Effector memory CD8-positive, alpha-beta T cell (primary cell): ENCODE data around the gene MILR1.
A peak's percentile ranks its signal among the peaks of the same experiment; 100 is the strongest.
"Not testable (repeated sequence)": the region's sequence is repeated elsewhere in the genome, so short reads cannot be mapped to it uniquely, and the experiment has no call there.

Experiments used
- ATAC-seq: fragments of 150-1000 bp; cut with Tn5 transposase; replicated peaks from 2 replicates; pipeline ENCODE4 v1.10.0; 2021; ENCODE audit warnings: mild to moderate bottlenecking, moderate library complexity
- DNase-seq, 3 experiments: peaks; one replicate each; pipeline ENCODE4 v3.0.0; 2021
- H3K27ac Mint-ChIP-seq, 2 donors: one replicate each; pipeline ENCODE4 v1.8.0; 2022; ENCODE audit warnings: mild to moderate bottlenecking in 2 of 2, mixed read lengths in 2 of 2, moderate library complexity in 2 of 2
- H3K27me3 Mint-ChIP-seq, 2 donors: one replicate each; pipeline ENCODE4 v1.8.0; 2022; ENCODE audit warnings: mixed read lengths in 2 of 2
- H3K36me3 Mint-ChIP-seq: one replicate; pipeline ENCODE4 v1.8.0; 2022; ENCODE audit warnings: mild to moderate bottlenecking, moderate library complexity, mixed read lengths; ENCODE audit not compliant: insufficient read depth
- H3K4me1 Mint-ChIP-seq, 2 donors: one replicate each; pipeline ENCODE4 v1.8.0; 2022; ENCODE audit warnings: low read depth in 2 of 2, mixed read lengths in 2 of 2
- H3K4me3 Mint-ChIP-seq, 2 donors: one replicate each; pipeline ENCODE4 v1.8.0; 2022; ENCODE audit warnings: mild to moderate bottlenecking in 2 of 2, mixed read lengths in 2 of 2, moderate library complexity in 2 of 2
- H3K9me3 Mint-ChIP-seq, 2 donors: one replicate each; pipeline ENCODE4 v1.8.0; 2022; ENCODE audit warnings: mixed read lengths in 2 of 2

Gene MILR1

GRCh38 chr17:64466019-64466735 lies 17.3 kb downstream of the MILR1 start:
- ATAC-seq (no peak), DNase-seq (no peak)
- Mint-ChIP-seq H3K4me1 (no peaks in the 10 kb centered on the region), H3K27ac (no peak overlapping the region), H3K36me3 (peaks cover 4% of the 10 kb centered on the region), H3K4me3 (no peak overlapping the region), H3K27me3 (peaks cover 19 to 21% of the 10 kb centered on the region in 2 donors), H3K9me3 (no peaks in the 10 kb centered on the region)

GRCh38 chr17:64466834-64467233 lies 17.9 kb downstream of the MILR1 start:
- DNase-seq, H3K9me3 Mint-ChIP-seq, H3K4me1 Mint-ChIP-seq, H3K36me3 Mint-ChIP-seq, H3K4me3 Mint-ChIP-seq, ATAC-seq: not testable (repeated sequence)
- peak overlapping the region in 1 of 2 donors; percentile 22 for H3K27ac Mint-ChIP-seq
- peaks cover 12 to 21% of the 10 kb centered on the region in 2 donors for H3K27me3 Mint-ChIP-seq

GRCh38 chr17:64470625-64471024 lies 21.7 kb downstream of the MILR1 start:
- Mint-ChIP-seq H3K27ac (no peak overlapping the region), H3K4me3 (no peak overlapping the region), H3K36me3 (peaks cover 4% of the 10 kb centered on the region)

GRCh38 chr17:64471440-64471839 lies 22.5 kb downstream of the MILR1 start:
- Mint-ChIP-seq H3K27me3 (peaks cover 0 to 7% of the 10 kb centered on the region in 2 donors), H3K9me3 (no peaks in the 10 kb centered on the region), H3K27ac (peak overlapping the region in 1 of 2 donors; percentile 33), H3K4me1 (no peaks in the 10 kb centered on the region), H3K36me3 (peaks cover 4% of the 10 kb centered on the region), H3K4me3 (no peak overlapping the region)
- no peak for DNase-seq
- no peak for ATAC-seq

More at GRCh38 chr17:64470625-64471024, 21.7 kb downstream of the MILR1 start:
- Mint-ChIP-seq H3K9me3 (no peaks in the 10 kb centered on the region), H3K27me3 (peaks cover 7 to 15% of the 10 kb centered on the region in 2 donors), H3K4me1 (no peaks in the 10 kb centered on the region)
- DNase-seq (no peak), ATAC-seq (no peak)

GRCh38 chr17:64472564-64472963 lies 23.6 kb downstream of the MILR1 start:
- DNase-seq = no peak
- Mint-ChIP-seq H3K9me3 (no peaks in the 10 kb centered on the region), H3K36me3 (peaks cover 11% of the 10 kb centered on the region), H3K27ac (no peak overlapping the region), H3K4me1 (no peaks in the 10 kb centered on the region), H3K4me3 (no peak overlapping the region), H3K27me3 (no peaks in the 10 kb centered on the region)
- ATAC-seq = no peak

- no peak for ATAC-seq
- DNase-seq = no peak
- Mint-ChIP-seq H3K27ac (no peak overlapping the region), H3K9me3 (no peaks in the 10 kb centered on the region), H3K4me3 (no peak overlapping the region), H3K4me1 (peaks cover 0 to 4% of the 10 kb centered on the region in 2 donors), H3K27me3 (no peaks in the 10 kb centered on the region), H3K36me3 (peaks cover 37% of the 10 kb centered on the region)
Observed at GRCh38 chr17:64477849-64478248, 28.9 kb downstream of the MILR1 start.

GRCh38 chr17:64480951-64481350 lies 32.0 kb downstream of the MILR1 start:
- DNase-seq (no peak), ATAC-seq (no peak)
- peak overlapping the region in 1 of 2 donors; percentile 26 for H3K27ac Mint-ChIP-seq
- H3K9me3 Mint-ChIP-seq = no peaks in the 10 kb centered on the region
- no peak overlapping the region for H3K4me3 Mint-ChIP-seq
- H3K4me1 Mint-ChIP-seq = peaks cover 4 to 5% of the 10 kb centered on the region in 2 donors
- H3K27me3 Mint-ChIP-seq = no peaks in the 10 kb centered on the region
- H3K36me3 Mint-ChIP-seq = peaks cover 53% of the 10 kb centered on the region

GRCh38 chr17:64484380-64484779 lies 35.5 kb downstream of the MILR1 start:
- Mint-ChIP-seq H3K36me3 (peaks cover 55% of the 10 kb centered on the region), H3K4me1 (peaks cover 4 to 5% of the 10 kb centered on the region in 2 donors), H3K4me3 (no peak overlapping the region), H3K27me3 (no peaks in the 10 kb centered on the region), H3K9me3 (no peaks in the 10 kb centered on the region), H3K27ac (no peak overlapping the region)
- ATAC-seq (no peak), DNase-seq (no peak)

- Mint-ChIP-seq H3K4me3 (no peak overlapping the region), H3K27ac (no peak overlapping the region), H3K27me3 (no peaks in the 10 kb centered on the region), H3K36me3 (peaks cover 56% of the 10 kb centered on the region), H3K4me1 (peaks cover 5% of the 10 kb centered on the region in 2 donors), H3K9me3 (no peaks in the 10 kb centered on the region)
- DNase-seq (no peak), ATAC-seq (no peak)
Observed at GRCh38 chr17:64488301-64488700, 39.4 kb downstream of the MILR1 start.

- Mint-ChIP-seq H3K36me3 (peaks cover 49% of the 10 kb centered on the region), H3K4me3 (no peak overlapping the region), H3K27ac (no peak overlapping the region), H3K4me1 (peaks cover 17 to 27% of the 10 kb centered on the region in 2 donors), H3K27me3 (no peaks in the 10 kb centered on the region), H3K9me3 (no peaks in the 10 kb centered on the region)
- peak in 2 of 3 experiments; percentile 41 to 46 for DNase-seq
- peak; percentile 76 for ATAC-seq
Observed at GRCh38 chr17:64491034-64491860, 42.3 kb downstream of the MILR1 start.

- Mint-ChIP-seq H3K27ac (no peak overlapping the region), H3K27me3 (no peaks in the 10 kb centered on the region)
Observed at GRCh38 chr17:64491994-64492393, 43.1 kb downstream of the MILR1 start.

GRCh38 chr17:64492481-64493109 lies 43.7 kb downstream of the MILR1 start:
- no peaks in the 10 kb centered on the region for H3K9me3 Mint-ChIP-seq
- peak overlapping the region in 1 of 2 donors; percentile 19 for H3K27ac Mint-ChIP-seq
- peaks cover 56% of the 10 kb centered on the region for H3K36me3 Mint-ChIP-seq
- DNase-seq = peak; percentile 40 to 60 (median 41)
- no peak overlapping the region for H3K4me3 Mint-ChIP-seq
- no peak for ATAC-seq
- peaks cover 30 to 41% of the 10 kb centered on the region in 2 donors for H3K4me1 Mint-ChIP-seq
- H3K27me3 Mint-ChIP-seq = no peaks in the 10 kb centered on the region

More at GRCh38 chr17:64491994-64492393, 43.1 kb downstream of the MILR1 start:
- Mint-ChIP-seq H3K4me1 (peaks cover 24 to 35% of the 10 kb centered on the region in 2 donors), H3K36me3 (peaks cover 56% of the 10 kb centered on the region), H3K9me3 (no peaks in the 10 kb centered on the region), H3K4me3 (no peak overlapping the region)
- no peak for ATAC-seq
- DNase-seq = no peak

GRCh38 chr17:64494121-64494520 lies 45.2 kb downstream of the MILR1 start:
- Mint-ChIP-seq H3K27ac (peak overlapping the region in 1 of 2 donors; percentile 60), H3K36me3 (peaks cover 59% of the 10 kb centered on the region), H3K27me3 (no peaks in the 10 kb centered on the region), H3K9me3 (no peaks in the 10 kb centered on the region), H3K4me1 (peaks cover 39 to 54% of the 10 kb centered on the region in 2 donors), H3K4me3 (no peak overlapping the region)
- DNase-seq (no peak), ATAC-seq (no peak)
